Pons (tissue), 1 donor: Measurements from ENCODE around the gene GPR3.
A peak's percentile ranks its signal among the peaks of the same experiment; 100 is the strongest.

ENCODE experiments used
- DNase-seq: peaks from one replicate; pipeline ENCODE4 v3.0.0-alpha.2; 2016; ENCODE audit warnings: low spot score

Gene GPR3, protein sequence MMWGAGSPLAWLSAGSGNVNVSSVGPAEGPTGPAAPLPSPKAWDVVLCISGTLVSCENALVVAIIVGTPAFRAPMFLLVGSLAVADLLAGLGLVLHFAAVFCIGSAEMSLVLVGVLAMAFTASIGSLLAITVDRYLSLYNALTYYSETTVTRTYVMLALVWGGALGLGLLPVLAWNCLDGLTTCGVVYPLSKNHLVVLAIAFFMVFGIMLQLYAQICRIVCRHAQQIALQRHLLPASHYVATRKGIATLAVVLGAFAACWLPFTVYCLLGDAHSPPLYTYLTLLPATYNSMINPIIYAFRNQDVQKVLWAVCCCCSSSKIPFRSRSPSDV

GRCh38 chr1:27392096-27392777, at the start of gene GPR3:
Gene GPR3, plus strand, starts transcription at chr1:27392622. Its CDS starts 1,177 bp downstream, at chr1:27393799.
- DNase-seq: peak; percentile 65

GRCh38 chr1:27342778-27343638, 49.4 kb upstream of the GPR3 start:
- no peak for DNase-seq

DNA sequence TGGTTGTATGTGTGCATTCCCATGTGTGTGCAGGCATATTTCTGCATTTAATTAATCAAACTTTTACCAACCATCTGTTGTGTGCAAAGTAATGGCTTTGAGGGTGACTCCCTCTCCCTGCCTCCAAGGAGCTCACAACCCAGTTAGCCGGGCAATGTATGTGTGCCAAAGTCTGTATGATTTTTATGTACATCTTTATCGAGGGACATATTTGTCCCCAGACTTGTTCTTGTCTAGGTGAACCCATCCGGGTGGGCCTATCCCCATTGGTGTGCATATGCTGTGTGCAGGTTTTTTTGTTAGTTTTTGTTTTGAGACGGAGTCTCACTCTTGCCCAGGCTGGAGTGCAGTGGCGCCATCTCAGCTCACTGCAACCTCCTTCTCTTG, 48.8 kb upstream of the GPR3 start:
- no peak for DNase-seq

DNA sequence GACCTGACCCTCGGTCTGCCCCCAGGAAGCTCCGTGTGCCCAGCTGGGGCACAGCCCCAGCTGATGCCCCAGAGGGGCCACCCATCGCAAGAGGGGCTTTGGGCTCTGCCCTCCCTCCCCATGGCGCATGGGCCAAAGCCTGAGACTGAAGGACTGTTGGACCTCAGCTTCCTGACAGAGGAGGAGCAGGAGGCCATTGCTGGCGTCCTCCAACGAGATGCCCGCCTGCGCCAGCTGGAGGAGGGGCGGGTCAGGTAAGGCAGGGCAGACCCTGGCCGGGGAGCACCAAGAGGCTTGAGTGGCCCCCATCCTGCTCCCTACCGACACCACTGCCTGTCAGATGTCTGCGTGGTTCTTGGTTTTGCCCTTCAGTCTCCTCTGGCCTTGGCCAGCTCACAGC, 47.1 kb upstream of the GPR3 start:
- no peak for DNase-seq

- DNase-seq: no peak
These were observed 46.1 kb upstream of the GPR3 start for GRCh38 chr1:27346357-27346756.

DNA sequence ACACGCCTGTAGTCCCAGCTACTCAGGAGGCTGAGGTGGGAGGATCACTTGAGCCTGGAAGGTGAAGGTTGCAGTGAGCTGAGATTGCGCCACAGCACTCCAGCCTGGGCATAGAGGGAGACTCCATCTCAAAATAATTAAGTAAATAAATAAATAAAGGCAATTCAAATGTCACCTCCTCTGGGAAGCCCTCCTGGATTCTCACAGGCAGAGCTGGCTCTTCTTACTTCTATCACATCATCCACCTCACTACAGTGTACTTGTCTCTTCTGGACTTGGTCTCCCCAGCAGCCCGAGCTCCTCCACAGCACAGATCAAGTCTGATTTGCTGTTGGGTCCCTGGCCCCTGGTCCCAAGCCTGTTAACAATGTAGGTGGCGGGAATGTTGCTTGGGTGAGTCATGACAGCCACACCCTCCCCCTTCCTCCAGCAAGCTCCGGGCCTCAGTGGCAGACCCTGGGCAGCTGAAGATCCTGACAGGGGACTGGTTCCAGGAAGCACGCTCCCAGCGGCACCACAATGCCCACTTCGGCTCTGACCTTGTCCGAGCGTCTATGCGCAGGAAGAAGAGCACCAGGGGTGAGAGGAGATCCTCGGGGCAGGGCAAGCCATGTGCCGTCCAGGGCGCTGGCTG, 45.3 kb upstream of the GPR3 start:
- no peak for DNase-seq

GRCh38 chr1:27348861-27349783, 43.3 kb upstream of the GPR3 start:
- no peak for DNase-seq

DNA sequence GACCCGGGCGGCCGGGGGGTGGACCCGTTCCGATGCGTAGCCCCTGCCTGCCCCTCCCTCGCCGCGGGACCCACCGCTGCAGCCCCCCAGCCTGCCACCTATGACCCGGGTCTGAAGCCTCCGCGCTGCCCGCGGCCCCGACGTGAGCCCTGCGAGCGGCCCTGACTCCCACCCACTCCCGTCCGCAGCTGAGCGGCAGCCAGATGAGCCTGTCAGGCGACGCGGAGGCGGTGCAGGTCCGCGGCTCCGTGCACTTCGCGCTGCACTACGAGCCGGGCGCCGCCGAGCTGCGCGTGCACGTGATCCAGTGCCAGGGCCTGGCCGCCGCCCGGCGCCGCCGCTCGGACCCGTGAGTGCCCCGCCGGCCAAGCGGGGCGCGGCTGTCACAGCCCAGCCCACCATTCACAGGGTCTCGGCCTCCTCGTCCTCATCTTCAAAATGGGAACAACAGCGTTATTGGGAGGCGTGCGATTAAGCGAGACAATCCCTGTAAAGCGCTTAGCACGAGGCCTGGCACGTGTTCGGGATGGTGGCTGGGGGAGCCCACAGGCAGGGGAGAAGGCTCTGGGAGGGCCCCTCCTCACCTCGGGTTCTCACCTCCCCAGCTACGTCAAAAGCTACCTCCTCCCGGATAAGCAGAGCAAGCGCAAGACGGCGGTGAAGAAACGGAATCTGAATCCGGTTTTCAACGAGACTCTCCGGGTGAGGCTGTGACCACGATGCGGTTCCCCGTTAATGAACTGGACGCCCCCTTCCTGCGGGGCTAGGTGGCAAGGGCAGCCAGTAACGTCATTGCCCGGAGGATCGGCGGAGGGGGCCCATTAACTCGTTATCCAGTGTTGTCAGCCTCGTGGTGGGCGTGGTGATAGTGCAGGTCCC, 42.4 kb upstream of the GPR3 start:
- DNase-seq: no peak

GRCh38 chr1:27350663-27351540, 41.5 kb upstream of the GPR3 start:
- DNase-seq: no peak

- DNase-seq: no peak
These were observed 40.8 kb upstream of the GPR3 start for GRCh38 chr1:27351541-27352107.

GRCh38 chr1:27353166-27353565, 39.3 kb upstream of the GPR3 start:
- no peak for DNase-seq

DNA sequence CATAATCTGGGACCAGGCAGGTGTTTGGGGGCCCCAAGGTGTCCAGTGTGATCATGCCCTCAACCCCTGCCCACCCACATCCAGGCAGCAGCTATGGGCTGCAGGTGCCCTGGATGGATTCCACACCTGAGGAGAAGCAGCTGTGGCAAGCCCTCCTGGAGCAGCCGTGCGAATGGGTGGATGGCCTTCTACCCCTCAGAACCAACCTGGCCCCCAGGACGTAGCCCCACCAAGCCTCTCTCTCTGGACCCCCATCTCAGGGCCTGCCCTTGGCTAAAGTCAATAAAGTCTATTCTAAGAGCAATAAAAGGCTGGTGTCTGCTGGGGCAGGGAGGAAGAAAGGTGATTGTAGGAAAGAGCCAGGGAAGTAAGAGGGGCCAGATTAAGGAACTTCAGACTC, 38.8 kb upstream of the GPR3 start:
- no peak for DNase-seq

DNA sequence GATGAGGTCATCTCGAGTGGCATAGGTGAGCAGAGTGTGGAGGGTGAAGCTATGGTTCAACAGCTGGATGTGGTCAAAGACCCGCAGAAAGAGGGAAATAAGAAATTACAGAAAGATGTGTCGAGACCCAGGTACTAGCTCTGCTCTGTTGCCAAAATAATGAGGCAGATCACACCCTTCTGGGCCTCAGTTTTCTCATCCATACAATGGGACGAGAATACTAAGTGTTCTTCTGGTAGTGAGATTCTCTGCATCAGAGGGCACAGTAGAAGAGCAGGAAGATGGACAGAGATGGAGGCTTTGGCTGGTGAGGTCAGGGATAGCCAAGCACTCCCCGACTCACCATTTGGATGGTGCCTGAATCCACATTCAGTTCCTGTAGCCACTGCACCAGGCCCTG, 36.7 kb upstream of the GPR3 start:
- no peak for DNase-seq

DNA sequence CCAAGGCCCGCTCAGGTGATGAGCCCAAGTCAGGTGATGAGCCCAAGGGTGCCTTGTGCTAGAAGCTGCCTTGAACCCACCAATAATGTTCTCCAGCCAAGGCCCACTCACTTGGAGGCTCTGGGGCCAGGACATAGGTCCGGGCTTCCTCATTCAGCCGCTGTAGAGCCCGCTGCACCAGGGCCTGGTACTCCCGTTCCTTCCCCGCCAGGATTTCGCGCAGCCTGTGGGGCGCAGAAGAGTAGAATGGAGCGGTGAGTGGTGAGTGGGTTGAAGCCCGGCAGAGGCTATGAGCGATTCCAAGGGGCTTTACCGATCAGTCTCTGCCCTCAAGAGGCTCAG, 36.2 kb upstream of the GPR3 start:
- DNase-seq: no peak

DNA sequence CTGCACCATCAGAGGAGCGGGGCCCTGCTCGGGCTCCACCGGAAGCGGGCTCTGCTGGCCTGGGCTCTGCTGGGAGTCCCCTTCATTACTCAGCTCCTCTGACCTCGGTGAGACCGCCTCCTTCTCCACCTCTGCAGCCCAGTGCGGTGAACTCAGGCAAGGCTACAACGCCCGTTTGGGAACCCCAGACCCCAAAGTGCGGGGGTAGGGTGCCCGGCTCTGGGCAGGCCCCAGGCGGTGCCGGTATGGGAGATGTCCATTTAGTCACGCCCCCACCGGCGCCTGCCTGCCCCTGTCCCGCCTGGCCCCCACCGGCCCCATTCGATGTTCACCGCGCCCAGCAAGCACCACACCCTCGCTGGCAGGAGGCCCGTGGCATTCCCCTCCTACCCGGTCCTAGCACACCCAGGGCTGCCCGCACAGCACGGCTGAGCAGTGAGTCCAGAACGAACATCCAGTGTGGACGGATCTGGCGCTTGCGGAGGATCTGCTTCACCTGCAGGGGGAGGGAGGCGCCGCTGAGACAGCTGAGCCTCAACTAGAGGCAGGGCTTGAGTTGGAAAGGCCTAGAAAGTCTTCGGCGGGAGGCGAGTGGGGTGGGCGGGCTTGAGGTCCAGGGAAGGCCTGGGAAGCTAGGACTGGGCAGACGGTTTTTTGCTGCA, 35.7 kb upstream of the GPR3 start:
- no peak for DNase-seq

GRCh38 chr1:27357281-27358037, 35.0 kb upstream of the GPR3 start:
- peak; percentile 11 for DNase-seq

DNA sequence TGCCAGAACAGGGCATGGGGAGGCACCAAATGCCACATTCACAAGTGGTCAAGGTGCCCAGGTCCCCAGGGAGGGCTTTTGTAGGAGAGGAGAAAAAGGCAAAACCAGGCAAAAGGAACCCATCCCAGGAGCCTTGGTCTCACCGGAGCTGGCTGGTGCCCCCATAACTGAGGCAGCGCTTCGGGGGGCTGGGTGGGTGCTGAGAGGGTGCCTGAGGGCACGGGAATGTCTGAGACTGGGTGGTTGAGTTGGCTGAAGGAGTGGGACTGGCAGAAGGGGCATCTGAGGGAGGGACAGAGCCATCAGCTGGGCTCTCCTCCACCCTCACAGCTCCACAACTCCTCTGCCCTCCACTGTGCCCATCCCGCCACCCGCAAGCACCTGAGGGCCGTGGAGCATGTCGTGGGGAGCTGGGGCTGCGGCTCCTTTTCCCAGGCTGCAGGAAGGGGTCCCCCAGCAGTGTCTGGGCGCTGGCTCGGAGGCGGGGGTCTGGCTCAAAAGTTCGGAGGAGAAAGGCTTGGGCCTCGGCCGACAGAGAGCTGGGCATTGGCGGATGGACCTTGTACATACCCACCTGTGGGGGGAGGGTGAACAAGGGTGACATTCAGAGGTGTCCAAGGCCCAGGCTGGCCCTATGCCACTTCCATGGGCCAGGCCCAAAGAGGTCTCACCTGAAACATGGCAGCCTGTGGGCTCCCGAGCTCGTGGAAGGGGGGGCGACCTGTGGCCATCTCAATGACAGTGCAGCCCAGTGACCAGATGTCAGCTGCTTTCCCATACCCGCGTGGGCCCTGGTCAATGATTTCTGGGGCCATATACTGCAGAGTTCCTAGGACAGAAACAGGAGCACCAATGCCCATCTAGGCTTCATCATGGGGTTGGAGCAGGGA, 34.1 kb upstream of the GPR3 start:
- DNase-seq: no peak
